ENCODE results near the gene CYP2A7.
"Not testable (repeated sequence)": the region's sequence is repeated elsewhere in the genome, so short reads cannot be mapped to it uniquely, and the experiment has no call there.

The CYP2A7 gene, protein sequence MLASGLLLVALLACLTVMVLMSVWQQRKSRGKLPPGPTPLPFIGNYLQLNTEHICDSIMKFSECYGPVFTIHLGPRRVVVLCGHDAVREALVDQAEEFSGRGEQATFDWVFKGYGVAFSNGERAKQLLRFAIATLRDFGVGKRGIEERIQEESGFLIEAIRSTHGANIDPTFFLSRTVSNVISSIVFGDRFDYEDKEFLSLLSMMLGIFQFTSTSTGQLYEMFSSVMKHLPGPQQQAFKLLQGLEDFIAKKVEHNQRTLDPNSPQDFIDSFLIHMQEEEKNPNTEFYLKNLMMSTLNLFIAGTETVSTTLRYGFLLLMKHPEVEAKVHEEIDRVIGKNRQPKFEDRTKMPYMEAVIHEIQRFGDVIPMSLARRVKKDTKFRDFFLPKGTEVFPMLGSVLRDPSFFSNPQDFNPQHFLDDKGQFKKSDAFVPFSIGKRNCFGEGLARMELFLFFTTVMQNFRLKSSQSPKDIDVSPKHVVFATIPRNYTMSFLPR

DNA sequence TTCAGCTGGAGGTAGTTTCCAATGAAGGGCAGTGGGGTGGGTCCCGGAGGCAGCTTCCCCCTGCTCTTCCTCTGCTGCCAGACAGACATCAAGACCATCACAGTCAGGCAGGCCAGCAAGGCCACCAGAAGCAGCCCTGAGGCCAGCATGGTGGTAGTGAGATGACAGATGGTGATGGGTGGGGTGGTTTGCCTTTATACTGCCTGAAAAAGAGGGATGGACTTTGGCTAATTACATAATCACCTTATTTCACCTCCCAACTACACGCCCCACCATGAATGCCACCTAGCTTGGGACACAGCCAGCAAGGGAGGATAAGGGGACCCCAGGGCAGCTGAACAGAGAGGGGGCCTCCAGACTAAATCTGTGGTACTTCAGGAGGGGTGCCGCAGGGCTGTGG lies at the start of gene CYP2A7:
CYP2A7 (minus strand) TSS at position 170 of the 400 bp plus-strand sequence; CDS start at position 149, 21 bp downstream.
- not testable (repeated sequence) for DNase-seq

DNA sequence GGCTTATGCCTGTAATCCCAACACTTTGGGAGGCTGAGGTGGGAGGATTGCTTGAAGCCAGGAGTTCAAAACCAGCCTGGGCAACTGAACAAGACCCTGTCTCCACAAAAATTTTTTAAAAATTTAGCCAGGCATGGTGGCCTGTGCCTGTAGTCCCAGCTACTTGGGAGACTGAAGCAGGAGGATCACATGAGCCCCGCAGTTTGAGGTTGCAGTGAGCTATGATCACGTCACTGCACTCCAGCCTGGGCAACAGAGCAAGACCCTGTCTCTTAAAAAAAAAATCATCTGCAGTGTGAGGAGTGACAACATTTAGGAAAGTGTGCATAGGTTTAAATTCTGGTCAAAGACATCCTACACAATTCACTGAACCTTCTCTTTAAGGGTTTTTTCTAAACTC lies 48.8 kb upstream of the CYP2A7 start:
- DNase-seq = not testable (repeated sequence)

DNA sequence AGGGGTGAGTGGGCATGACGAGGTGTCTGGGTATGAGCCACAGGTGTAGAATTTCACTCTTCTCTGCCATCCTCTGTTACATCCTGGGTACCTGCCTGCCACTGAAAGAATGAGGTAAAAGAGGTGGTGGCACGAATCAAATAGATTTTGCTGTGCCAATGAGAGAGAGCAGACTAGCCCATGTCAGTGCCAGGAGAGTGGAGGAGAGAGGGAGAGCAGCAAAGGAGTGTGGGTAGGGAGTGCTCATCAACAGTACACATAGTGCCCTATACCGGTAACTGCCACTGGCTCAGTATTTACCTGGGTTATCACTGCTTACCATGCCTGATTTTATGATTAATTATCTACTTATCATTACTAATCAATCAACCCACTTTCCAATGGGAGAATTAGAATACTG lies 47.9 kb upstream of the CYP2A7 start:
- DNase-seq = not testable (repeated sequence)

DNA sequence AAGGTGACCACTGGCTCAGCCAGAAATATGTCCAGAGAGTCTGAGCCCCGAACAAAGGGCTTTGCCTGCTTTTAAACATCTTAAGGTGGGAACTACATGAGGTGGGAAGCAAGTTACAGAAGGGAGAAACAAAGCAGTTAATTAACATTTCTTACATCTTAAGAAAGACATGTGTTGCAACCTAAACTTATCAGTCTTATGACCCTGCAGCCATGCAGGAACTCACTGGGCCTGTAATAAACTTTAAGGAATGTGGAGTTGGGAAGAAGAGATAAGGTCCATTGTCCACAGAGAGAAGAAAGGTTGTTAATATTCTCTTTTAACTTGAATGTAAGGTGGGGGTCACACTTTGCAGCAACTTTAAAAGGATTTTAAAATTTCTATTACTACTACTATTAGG lies 46.8 kb upstream of the CYP2A7 start:
- DNase-seq = no peak

DNA sequence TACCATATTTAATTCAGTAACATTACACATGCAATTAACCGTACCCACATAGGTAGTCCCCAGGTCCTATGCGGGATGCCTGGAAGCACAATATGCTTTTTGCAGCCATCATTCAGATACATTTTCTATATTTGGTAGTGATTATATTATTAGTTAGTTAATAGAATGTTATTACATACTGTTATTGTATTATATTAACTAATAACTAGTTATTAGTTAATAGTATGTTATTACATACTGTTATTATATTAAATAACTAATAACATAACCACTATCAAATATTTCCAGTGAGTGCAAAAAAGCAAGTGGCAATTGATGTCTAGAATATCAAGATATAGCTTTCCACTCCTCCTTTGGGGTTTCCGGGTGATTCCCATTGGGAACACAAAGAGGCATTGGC lies 45.5 kb upstream of the CYP2A7 start:
- DNase-seq = no peak

DNA sequence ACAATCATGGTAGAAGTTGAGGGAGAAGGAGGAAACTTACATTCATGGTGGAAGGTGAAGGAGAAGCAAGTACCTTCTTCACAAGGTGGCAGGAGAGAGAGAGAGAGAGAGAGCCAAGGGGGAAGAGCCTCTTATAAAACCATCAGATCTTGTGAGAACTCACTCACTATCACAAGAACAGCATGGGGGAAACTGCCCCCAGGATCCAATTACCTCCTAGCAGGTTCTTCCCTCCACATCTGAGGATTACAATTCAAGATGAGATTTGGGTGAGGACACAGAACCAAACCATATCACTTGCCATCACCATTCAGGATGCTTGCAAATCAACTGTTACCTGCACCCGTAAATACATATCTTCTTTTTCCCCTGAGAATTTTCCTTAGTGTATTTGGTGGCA lies 44.2 kb upstream of the CYP2A7 start:
- not testable (repeated sequence) for DNase-seq

DNA sequence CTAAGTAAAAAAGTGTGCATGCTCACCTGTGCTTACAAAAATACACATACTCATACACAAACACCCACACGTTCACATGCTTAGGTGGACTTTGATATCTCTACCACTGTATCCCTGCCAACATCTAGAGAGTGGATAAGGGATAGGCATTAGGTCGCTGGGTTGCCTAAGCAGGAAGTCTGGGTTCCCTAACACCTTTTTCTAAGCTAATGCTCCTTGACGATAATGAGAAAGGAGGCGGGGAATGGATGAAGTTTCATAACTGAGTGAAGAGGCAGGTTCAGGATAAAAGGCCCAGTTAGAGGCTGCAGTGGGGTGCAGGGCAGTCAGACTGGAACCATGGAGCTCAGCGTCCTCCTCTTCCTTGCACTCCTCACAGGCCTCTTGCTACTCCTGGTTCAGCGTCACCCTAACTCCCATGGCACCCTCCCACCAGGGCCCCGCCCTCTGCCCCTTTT lies 41.9 kb upstream of the CYP2A7 start:
- DNase-seq = no peak

DNA sequence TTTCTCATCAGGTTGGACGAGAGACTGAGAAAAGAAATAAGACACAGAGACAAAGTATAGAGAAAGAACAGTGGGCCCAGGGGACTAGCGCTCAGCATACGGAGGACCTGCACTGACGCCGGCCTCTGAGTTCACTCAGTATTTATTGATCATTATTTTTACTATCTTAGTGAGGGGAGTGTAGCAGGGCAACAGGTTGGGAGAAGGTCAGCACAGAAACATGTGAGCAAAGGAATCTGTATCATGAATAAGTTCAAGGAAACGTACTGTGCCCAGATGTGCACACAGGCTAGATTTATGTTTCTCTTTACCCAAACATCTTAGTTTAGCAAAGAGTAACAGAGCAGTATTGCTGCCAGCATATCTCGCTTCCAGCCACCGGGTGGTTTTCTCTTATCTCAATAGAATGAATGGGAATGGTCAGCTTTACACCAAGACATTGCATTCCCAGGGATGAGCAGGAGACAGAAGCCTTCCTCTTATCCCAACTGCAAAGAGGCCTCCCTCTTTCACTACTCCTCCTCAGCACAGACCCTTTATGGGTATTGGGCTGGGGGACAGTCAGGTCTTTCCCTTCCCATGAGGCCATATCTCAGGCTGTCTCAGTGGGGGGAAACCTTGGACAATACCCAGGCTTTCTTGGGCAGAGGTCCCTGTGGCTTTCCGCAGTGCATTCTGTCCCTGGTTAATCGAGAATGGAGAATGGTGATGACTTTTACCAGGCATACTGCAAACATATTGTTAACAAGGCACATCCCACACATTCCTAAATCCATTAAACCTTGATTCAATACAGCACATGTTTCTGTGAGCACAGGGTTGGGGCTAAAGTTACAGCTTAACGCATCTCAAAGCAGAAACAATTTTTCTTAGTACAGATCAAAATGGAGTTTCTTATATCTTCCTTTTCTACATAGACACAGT lies 40.5 kb upstream of the CYP2A7 start:
- not testable (repeated sequence) for DNase-seq

DNA sequence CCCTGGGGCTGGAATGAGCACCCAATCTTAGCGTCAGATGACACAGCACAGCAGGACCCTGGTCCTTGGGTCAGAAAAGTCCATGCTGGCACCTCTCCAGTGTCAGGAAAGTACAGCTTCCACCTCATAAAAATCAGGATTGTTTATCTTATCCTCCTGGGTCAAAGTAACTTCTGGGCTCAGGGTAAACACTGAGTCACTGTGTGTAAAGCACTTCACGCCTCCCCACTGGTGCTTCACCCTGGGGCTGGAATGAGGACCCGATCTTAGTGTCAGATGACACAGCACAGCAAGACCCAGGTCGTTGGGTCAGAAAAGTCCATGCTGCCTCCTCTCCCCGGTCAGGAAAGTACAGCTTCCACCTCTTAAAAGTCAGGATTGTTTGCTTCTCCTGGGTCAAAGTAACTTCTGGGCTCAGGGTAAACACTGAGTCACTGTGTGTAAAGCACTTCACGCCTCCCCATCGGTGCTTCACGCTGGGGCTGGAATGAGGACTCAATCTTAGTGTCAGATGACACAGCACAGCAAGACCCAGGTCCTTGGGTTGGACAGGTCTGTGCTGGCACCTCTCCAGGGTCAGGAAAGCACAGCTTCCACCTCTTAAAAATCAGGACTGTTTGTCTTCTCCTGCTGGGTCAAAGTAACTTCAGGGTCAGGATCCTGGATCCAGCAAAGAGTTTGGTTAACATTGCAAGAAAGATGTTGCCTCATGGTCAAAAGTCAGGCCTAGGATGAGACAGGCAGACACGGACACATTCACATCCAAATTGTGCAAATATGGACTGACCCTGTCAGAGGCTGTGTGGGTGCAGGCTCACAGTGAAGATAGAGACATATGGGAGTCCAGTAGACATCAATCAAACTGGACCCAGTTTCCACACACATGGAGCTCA lies 39.2 kb upstream of the CYP2A7 start:
- no peak for DNase-seq

DNA sequence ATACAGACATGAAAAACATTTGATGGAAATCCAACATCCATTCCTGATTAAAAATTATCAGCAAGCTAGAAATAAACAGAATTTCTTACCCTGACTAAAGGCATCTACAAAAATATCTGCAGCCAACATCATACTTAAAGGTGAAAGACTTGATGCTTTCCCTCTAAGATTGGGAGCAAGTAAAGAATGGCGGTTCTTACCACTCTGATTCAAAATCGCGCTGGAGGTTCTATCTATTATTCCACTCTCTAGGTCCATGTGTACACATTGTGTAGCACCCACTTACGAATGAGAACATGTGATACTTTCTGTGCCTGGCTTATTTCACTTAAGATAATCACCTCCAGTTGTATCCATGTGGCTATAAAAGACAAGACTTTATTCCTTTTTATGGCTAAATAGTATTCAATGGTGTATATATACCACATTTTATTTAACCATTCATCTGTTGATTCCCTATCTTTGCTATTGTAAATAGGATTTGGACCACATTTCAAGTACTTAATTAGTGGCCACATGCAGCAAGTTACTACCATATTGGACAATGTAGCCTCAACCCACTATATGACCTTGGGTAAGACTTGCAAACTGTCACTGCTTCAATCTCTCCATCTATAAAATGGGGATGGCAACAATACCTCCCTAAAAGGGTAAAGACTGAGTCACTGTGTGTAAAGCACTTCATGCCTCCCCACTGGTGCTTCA lies 38.4 kb upstream of the CYP2A7 start:
- no peak for DNase-seq

DNA sequence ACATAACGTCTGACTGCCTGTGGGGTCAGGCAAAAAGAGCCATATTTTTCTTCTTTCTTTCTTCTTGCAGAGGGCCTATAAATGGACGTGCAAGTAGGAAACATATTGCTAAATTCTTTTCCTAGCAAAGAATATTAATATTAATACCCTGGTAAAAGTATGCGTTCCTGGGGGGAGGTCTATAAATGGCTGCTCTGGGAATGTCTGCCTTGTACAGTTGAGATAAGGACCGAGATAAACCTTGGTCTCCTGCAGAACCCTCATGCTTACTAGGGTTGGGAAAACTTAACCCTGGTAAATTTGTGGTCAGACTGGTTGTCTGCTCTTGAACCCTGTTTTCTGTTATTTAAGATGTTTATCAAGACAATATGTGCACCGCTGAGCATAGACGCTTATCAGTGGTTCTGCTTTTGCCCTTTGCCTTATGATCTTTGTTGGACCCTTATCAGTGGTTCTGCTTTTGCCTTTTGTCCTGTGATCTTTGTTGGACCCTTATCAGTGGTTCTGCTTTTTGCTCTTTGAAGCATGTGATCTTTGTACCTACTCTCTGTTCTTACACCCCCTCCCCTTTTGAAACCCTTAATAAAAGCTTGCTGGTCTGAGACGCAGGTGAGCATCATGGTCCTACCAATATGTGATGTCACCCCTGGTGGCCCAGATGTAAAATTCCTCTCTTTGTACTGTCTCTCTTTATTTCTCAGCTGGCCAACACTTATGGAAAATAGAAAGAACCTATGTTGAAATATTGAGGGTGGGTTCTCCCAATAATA lies 37.7 kb upstream of the CYP2A7 start:
- not testable (repeated sequence) for DNase-seq

DNA sequence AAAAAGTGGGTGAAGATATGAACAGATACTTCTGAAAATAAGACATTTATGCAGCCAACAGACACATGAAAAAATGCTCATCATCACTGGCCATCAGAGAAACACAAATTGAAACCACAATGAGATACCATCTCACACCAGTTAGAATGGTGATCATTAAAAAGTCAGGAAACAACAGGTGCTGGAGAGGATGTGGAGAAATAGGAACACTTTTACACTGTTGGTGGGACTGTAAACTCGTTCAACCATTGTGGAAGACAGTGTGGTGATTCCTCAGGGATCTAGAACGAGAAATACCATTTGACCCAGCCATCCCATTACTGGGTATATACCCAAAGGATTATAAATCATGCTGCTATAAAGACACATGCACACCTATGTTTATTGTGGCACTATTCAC lies 36.3 kb upstream of the CYP2A7 start:
- not testable (repeated sequence) for DNase-seq

DNA sequence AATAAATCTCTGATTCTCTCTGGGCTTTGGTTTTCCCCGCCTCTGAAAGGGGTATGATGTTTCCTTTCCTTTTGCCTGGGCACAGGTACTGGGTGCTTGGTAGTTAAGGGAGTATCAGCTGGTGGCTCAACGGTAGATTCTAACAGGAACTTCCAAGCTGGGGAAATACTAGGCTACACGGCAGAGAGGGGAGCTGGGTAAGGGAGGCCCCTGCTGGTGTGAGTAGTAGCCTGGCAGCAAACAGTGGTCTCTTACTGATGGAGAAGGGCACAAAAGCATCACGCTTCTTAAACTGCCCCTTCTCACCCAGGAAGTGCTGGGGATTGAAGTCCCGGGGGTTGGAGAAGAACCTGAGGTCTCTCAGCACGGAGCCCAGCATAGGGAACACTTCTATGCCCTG lies 26.9 kb upstream of the CYP2A7 start:
- DNase-seq = no peak

DNA sequence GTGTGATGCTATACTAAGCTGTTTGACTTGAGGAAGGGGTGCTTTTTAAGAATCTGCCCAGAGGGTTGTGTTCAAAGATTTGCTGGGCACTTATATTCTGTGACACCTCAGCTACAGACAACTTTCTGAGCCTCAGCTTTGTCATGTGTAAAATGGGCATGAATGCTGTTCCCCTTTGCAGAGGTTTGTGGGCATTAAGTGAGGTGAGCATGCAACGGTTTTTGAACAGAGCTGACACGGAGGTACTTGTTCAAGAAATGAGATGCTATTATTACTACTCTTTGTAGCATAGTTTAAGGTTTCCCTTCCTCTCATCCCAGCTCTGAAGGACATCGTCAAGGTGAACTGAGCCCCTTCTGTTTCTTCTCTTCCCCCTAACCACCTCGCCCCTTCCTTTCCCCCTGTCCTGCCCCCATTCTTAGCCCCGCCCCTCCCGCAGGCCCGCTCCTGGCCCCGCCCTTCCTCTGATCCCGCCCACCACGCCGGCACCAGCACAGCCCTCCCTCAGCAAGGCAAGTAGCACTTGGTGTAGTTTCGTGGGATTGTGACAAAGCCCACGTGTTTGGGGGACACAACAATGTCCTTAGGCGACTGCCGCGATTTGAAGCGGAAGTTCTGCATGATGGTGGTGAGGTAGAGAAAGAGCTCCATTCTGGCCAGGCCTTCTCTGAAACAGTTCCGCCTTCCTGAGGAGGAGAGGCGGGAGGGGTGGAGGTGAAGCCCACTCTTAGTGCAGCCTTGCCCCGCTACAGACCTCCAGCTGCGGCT lies 26.1 kb upstream of the CYP2A7 start:
- no peak for DNase-seq

DNA sequence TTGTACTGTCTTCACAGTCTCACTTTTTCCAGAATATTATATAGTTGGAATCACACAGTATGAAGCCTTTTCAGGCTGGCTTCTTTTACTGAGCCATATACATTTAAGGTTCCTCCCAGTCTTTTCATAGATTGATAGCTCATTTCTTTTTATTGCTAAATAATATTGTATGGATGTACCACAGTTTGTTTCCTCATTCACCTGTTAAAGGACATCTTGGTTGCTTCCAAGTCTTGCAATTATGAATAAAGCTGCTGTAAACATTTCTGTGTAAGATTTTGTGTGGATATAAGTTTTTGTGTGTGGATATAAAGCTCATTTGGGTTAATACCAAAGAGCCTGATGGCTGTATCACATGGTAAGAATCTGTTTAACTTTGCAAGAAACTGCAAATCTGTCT lies 24.5 kb upstream of the CYP2A7 start:
- no peak for DNase-seq

DNA sequence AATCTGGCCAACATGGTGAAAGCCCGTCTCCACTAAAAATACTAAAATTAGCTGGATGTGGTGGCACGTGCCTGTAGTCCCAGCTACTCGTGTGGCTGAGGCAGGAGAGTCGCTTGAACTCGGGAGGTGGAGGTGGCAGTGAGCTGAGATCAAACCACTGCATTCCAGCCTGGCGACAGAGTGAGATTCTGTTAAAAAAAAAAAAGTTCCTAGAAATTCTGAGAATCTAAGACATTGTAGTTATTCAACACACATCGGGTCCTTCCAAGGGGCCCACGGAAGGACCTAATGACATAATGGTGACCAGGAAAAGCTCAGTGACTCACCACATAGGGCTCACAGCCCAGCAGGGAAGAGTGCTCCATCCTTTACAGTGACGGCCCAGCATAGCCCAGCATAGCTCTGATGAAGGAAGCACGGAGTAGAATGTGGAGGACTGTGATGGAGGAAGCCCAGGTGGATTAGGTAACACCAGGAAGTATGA lies 22.7 kb upstream of the CYP2A7 start:
- not testable (repeated sequence) for DNase-seq

DNA sequence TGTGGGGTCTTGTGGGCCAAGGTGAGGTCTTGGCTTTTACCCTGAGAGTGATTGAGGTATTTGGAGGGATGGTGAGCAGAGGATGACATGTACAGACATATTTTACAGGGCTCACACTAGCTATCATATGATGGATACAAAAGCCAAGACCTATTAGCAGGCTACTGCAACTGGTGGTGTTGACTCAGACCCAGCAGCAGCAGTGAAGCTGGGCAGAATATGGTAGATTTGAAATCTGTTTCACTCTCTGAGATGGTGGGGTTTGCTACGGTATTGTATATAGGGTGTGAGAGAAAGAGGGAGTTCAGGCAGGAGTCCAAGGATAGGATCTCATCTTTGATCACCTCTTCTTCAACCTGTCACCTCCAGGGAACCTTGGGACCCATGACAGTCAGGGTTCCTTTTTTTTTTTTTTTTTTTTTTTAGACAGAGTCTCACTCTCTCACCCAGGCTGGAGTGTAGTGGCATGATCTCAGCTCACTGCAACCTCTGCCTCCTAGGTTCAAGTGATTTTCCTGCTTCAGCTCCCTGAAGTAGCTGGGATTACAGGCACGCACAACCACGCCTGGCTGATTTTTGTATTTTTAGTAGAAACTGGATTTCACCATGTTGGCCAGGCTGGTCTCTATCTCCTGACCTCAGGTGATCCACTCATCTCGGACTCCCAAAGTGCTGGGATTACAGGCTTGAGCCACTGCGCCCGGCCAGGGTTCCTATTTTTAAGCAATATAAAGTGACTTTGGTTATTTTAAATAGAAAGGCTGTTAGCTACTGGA lies 20.1 kb upstream of the CYP2A7 start:
- not testable (repeated sequence) for DNase-seq

DNA sequence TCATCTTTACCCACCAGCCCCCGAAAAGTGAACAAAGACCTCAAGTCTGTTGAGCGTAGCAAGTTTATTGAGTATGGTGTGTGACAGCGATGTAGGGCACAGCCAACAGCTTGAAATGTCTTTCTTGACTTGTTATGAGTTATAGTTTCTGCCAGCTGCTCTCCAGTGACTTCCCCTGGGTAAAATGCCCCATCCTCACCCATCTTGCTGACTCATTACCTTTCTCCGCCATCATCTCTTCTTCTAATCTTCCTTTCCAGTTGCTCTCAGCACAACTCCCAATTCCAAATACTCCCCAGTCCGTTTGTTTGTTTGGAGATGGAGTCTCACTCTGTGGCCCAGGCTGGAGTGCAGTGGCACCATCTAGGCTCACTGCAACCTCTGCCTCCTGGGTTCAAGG lies 18.5 kb upstream of the CYP2A7 start:
- not testable (repeated sequence) for DNase-seq

DNA sequence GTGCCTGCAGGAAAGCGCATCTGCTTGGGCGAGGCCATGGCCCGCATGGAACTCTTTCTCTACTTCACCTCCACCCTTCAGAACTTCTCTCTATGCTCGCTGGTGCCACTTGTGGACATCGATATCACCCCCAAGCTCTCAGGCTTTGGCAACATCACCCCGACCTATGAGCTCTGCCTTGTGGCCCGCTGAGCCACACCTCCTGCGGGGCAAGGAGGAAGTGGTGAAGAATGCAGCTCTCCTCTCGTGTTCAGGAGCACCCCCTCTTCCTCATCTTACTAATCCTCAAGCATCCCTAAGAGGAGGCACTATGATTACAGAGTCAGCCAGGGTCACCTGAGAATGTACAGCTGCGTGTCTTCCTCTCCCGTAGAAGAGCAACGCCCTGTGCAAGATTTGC lies 17.9 kb upstream of the CYP2A7 start:
- not testable (repeated sequence) for DNase-seq
